ENCODE results near the gene CLBA1. TPM values are rescaled to one million over a fixed set of nuclear protein-coding genes. Genes with fewer than 3 reads are reported as not detected.

The CLBA1 gene
- total RNA-seq, 2 experiments from 2014 or later, result 0.82 to 1.2 TPM

DNA sequence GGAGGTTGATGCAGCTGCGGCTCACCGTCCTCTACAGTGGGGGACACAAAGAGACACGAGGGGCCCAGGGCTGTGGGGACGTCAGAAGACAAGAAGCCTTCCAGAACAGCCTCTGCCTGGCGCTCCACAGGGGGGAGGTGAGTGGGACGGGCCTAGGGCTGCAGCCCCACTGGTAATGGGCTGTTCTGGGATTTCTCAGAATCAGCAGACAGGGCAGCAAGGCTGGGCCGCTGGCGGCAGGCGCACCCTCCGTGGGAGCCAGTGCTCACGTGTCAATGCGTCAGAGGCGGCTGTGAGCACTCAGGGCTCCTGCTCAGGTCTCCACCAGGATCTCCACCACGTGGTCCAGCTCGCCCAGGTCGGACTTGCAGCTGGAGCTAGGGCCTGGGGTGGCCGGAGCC is 25.3 kb downstream of the CLBA1 start:
- peaks cover 97% of the 10 kb centered on the region for H3K36me3 ChIP-seq (ENCODE audit: insufficient read depth, low read length)
- intact Hi-C loops (cut with micrococcal nuclease; ENCODE audit: unreplicated experiment), result no loop called here
- H3K9me3 ChIP-seq (ENCODE audit: low read length), result no peaks in the 10 kb centered on the region
- CTCF ChIA-PET (ENCODE audit: unreplicated experiment), result no interaction called here
- peaks cover 34% of the 10 kb centered on the region for H3K4me1 ChIP-seq (ENCODE audit: insufficient read depth, low read length, poor library complexity, severe bottlenecking)
- no peak for TF ChIP-seq EZH2phosphoT487 (IDR thresholded peaks at IDR 0.05; ENCODE audit: borderline replicate concordance, low read depth, low read length)
- TF ChIP-seq, protein P1, sequence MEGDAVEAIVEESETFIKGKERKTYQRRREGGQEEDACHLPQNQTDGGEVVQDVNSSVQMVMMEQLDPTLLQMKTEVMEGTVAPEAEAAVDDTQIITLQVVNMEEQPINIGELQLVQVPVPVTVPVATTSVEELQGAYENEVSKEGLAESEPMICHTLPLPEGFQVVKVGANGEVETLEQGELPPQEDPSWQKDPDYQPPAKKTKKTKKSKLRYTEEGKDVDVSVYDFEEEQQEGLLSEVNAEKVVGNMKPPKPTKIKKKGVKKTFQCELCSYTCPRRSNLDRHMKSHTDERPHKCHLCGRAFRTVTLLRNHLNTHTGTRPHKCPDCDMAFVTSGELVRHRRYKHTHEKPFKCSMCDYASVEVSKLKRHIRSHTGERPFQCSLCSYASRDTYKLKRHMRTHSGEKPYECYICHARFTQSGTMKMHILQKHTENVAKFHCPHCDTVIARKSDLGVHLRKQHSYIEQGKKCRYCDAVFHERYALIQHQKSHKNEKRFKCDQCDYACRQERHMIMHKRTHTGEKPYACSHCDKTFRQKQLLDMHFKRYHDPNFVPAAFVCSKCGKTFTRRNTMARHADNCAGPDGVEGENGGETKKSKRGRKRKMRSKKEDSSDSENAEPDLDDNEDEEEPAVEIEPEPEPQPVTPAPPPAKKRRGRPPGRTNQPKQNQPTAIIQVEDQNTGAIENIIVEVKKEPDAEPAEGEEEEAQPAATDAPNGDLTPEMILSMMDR (conservative IDR thresholded peaks at IDR 0.05; ENCODE audit: low read length), result no peak
- DNase-seq (ENCODE audit: low spot score), result no peak
- BruUV-seq (replicated peaks), result no TSS peak
- H3K4me3 ChIP-seq (ENCODE audit: low read depth, low read length, poor library complexity, severe bottlenecking), result no peak overlapping the region
- no peaks in the 10 kb centered on the region for H3K9me2 ChIP-seq (ENCODE audit: insufficient read depth, low read length)
- POLR2A ChIA-PET, result interaction anchor here (0.6 kb wide), 1 partner anchor 11 kb away, joined by 3 read pairs; no protein-coding TSS in a partner anchor
- H4K20me1 ChIP-seq (ENCODE audit: insufficient read depth, low read length), result peaks cover 49% of the 10 kb centered on the region
- H2AFZ ChIP-seq (ENCODE audit: low read length), result no peak overlapping the region
- H3K27ac ChIP-seq (ENCODE audit: low read depth, low read length, poor library complexity, severe bottlenecking), result no peak overlapping the region
- H3K79me2 ChIP-seq (ENCODE audit: insufficient read depth, low read depth, low read length), result peaks cover 74% of the 10 kb centered on the region
- no peak overlapping the region for H3K4me2 ChIP-seq (ENCODE audit: low read length)

DNA sequence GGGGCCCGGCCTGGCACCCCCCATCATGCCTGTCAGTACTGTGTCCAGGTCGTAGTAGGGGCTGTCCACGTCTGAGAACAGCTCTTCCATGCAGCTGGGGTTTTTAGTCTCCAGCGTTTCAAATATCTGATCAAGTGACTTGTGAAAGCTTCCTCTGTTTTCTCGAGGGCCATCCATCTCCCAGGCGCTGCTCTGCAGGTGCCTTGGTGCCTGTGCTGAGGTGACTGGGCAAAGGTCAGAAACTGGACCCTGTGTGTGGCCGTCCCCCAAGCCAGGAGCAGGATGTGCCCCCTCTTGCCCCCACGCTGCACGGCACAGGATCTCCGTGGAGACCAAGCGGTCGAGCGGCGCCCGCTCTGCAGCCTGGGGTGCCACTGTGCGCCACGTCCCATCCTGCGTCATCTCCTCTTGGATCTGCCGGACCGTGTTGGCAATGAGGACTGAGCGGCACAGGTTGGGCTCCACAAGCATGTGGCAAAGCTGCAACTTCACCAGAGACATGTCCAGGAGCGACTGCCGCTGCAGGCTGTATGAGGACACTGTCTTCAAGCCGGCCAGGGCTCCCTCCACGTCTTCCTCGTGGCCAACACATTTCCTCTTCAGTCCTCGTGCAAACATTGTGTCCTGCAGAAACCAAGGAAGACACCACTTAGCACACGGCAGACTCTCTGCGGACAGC is 25.9 kb downstream of the CLBA1 start:
- H3K9me3 ChIP-seq (ENCODE audit: low read length), result no peaks in the 10 kb centered on the region
- BruUV-seq (replicated peaks), result no TSS peak
- H3K36me3 ChIP-seq (ENCODE audit: insufficient read depth, low read length), result peaks cover 97% of the 10 kb centered on the region
- ChIA-PET CTCF (ENCODE audit: unreplicated experiment) (no interaction called here), POLR2A (interaction anchor here (0.6 to 1.1 kb wide), 2 partner anchors 9 to 12 kb away, joined by 3 read pairs; partner anchors contain the start of gene CDCA4)
- no peak for TF ChIP-seq EZH2phosphoT487 (IDR thresholded peaks at IDR 0.05; ENCODE audit: borderline replicate concordance, low read depth, low read length)
- TF ChIP-seq, protein P1 (conservative IDR thresholded peaks at IDR 0.05; ENCODE audit: low read length), result no peak
- no peak overlapping the region for H3K4me3 ChIP-seq (ENCODE audit: low read depth, low read length, poor library complexity, severe bottlenecking)
- intact Hi-C loops (cut with micrococcal nuclease; ENCODE audit: unreplicated experiment), result no loop called here
- no peak for DNase-seq (ENCODE audit: low spot score)
- H3K79me2 ChIP-seq (ENCODE audit: insufficient read depth, low read depth, low read length), result peaks cover 80% of the 10 kb centered on the region
- H3K9me2 ChIP-seq (ENCODE audit: insufficient read depth, low read length), result no peaks in the 10 kb centered on the region
- peaks cover 55% of the 10 kb centered on the region for H4K20me1 ChIP-seq (ENCODE audit: insufficient read depth, low read length)
- peaks cover 39% of the 10 kb centered on the region for H3K4me1 ChIP-seq (ENCODE audit: insufficient read depth, low read length, poor library complexity, severe bottlenecking)
- H3K27ac ChIP-seq (ENCODE audit: low read depth, low read length, poor library complexity, severe bottlenecking), result no peak overlapping the region
- no peak overlapping the region for H2AFZ ChIP-seq (ENCODE audit: low read length)
- H3K4me2 ChIP-seq (ENCODE audit: low read length), result no peak overlapping the region
